ENCODE data around the gene RNF114.
A peak's percentile ranks its signal among the peaks of the same experiment; 100 is the strongest.

Gene RNF114

GRCh38 chr20:49904440-49905214, 31.6 kb upstream of the RNF114 start:
- DNase-seq, result no peak

GRCh38 chr20:49905415-49906091, 30.6 kb upstream of the RNF114 start:
- DNase-seq, result no peak

DNA sequence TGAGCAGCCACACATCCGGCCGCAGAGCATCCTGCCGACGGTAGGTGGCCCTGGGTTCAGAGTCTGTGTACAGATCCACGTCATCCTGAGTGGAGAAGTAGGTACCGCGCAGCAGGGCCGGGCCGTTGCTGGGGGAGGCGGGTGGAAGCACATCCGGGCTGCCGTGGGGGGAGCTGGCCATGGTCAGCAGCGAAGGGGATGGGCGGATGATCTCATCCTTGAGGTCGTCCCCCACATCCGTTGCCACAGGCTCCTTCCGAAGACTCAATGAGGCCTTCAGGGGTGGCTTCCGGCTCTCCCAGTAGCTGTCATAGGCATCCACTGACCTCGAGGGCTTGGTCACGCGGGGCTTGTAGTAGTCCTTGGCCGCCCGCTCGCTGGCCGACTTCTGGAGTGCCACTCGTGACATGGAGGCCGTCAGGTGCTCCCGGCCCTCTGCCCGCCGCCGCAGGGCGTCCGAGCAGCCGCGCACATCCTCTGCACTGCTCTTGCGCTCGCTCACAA, 30.0 kb upstream of the RNF114 start:
- DNase-seq, result no peak

DNA sequence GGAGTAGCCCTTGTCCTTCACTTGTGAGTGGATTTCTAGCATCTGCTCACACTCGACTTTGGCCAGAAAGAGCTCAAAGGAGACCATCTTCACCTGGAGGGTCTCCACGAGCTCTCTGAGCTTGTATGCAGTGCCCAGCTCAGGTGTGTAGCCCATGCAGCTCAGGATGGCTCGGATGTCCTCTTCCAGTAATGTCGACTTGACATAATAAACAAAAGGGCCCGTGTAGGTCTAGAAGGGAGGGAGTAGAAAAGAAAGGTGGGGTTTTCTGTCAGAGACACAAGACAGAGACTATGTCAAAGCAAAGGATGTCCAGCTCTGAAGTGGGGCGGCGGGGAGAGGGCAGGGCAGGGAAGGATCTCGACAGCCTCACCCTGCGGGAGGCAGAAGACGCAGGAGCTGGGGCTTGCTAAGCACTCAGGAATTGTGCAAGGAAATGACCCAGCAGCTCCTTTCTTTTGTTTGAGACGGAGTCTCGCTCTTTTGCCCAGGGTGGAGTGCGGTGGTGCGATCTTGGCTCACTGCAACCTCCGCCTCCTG, 29.5 kb upstream of the RNF114 start:
- no peak for DNase-seq

DNA sequence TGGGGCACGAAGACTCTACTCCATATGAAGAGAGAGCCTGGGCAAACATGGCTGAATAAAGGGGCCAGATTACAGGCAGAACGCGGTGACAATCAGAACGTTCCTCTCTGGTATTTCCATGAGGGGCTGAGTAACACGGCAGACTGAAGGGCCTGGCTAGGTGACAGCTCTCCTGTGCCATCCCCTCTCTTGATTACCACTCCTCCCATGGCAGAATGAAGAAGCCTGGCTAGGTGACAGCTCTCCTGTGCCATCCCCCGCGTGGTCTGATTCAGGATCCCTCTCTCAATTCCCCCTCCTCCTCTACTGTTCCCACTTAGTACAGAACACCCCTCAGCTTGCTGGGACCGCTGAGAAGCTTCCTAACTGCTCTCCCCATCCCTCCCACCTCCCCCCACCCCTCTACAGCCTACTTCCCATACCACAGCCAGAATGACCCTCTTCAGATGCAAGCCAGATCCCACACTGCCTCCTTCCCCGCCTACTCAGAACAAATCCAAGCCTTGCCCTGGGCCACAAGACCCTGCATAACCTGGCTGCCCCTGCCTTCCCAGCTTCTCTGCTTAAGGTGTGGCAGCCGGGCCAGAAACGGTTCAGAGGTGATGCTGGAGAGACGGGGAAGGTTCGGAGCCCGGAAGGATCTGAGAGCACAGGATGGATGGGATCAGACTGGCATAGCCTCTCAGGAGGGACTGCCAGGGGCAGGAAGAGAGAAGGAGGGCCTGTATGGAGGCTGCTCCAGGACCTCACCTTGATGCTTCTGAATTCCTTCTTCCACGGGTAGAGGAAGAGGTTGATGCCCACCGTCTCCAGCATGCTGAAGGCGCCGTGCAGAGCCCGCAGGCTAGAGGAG, 28.6 kb upstream of the RNF114 start:
- DNase-seq, result no peak

DNA sequence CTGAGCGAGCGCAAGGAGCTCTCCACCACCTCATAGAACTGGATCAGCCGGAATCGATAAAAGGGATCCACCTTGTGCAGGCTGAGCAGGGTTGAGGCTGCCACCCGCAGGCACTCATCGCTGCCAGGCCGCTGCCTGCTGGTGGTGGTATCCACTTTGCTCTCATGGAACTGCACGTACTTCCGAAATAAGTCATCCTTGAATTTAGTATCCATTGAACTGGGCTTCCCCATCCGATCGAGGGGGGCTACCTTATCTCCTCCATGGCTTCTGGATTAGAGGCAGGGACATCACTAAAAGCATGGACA, 28.0 kb upstream of the RNF114 start:
- DNase-seq, result no peak

DNA sequence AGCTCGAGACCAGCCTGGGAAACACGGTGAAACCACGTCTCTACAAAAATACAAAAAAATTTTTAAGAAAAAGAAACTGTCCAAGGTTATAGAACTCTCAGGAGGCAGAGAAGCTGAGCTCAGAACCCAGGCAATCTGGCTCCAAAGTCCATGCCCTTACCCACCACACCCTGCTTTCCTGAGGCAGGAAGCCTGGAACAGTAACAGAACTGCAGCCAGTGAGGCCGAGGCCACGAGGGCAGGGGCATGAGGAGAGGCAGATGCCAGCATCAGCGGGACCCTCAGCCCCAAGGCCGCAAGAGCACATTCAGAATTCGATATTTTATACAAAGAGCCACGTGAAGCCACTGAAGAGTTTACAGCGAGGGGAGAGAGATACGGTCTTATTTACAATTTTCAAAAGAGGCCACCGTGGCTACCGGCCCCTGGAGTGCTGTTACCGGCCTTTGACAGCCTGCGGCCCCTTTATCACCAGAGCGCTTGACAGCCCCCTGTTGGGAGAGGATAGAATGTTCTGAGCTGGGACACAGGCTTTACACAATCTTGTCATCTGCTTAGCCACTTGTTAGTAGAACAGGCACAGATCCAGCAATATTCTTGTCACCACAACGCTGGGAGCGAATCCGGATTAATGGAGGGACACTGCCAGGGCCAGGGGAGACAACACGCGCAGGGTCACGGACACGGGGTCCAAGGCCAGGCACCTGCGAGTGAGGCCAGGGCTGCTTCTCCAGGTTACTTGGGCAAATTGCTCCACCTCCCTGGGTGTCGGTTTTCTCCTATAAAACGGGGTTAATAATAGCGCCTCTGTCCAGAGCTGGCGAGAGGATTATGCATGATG, 26.5 kb upstream of the RNF114 start:
- no peak for DNase-seq

DNA sequence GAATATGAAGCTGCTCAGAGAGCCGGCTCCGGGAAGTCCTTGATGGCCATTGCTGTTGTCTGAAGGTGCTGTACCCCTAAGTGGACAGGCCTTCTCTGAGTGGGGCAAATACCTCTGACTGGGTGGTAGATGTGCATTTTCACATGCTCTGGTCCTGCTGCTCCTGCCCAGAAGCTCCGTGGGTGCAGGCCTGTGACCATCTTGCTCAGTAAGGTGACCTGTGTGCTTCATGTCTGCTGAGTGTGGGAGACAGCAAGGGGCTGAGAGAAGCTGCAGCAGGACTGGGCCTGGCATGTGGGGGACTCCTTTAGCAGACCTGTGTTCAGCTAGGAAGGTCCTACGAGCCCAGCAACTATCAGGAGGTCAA, 25.9 kb upstream of the RNF114 start:
- DNase-seq, result no peak

- no peak for DNase-seq
Observed at GRCh38 chr20:49913399-49914047, 22.7 kb upstream of the RNF114 start.

- no peak for DNase-seq
Observed at GRCh38 chr20:49914310-49915117, 21.7 kb upstream of the RNF114 start.

DNA sequence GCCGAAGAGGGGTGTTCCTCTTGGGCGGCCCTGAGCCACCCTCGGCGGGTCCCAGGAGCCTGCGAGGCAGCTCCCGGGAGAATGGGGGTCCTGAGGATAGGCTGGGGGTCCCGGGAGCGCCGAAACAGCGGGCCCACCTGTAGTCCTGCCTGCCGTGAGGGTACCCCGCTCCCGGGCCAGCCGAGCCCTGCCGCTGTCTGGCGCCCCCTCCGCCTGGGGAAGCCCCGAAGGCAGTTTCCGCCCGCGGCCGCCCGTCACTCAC, 21.1 kb upstream of the RNF114 start:
- no peak for DNase-seq

- DNase-seq, result peak; percentile 92 to 94
Observed at GRCh38 chr20:49915380-49916145, 20.6 kb upstream of the RNF114 start, which contains the start of gene SPATA2. Gene SPATA2 (minus strand): TSS chr20:49915529. CDS start chr20:49908490, 7,039 bp downstream.

DNA sequence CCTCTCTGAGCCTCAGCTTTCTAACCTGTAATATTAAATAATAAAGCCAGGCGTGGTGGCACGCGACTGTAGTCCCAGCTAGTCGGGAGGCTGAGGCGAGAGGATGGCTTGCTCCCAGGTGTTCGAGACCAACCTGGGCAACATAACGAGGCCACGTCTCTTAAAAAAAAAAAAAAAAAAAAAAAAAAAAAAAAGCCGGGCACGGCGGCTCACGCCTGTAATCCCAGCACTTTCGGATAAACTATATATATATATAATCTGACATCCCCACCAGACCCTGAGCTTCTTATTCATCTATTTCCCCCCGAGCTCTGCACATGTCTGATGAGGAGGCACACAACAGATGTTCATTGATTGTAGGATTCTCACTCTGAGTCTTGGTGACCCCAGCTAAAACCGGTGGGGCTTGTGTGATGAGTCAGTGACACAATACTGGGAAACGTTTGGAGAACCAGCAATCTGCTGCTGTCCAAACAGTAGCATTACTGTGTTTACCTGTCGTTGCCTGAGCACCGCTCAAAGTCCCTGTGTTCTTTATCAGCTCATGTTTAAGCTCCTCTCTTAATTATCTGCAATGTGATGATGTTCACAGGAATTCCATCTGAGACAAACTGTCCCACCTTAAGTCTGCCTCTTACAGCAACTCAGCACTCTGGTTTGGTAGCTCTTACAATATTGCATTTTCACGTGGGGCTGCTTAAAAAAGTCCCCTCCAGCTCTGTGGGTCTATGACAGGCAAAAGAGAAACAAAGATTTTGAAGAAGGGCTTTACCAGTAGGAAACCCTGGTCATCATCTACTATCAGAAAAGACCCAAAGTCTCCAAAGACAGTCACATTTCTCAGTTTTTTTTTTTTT, 19.8 kb upstream of the RNF114 start:
- no peak for DNase-seq

- no peak for DNase-seq
Observed at GRCh38 chr20:49918446-49918845, 17.8 kb upstream of the RNF114 start.

- DNase-seq, result no peak
Observed at GRCh38 chr20:49919009-49919408, 17.2 kb upstream of the RNF114 start.

DNA sequence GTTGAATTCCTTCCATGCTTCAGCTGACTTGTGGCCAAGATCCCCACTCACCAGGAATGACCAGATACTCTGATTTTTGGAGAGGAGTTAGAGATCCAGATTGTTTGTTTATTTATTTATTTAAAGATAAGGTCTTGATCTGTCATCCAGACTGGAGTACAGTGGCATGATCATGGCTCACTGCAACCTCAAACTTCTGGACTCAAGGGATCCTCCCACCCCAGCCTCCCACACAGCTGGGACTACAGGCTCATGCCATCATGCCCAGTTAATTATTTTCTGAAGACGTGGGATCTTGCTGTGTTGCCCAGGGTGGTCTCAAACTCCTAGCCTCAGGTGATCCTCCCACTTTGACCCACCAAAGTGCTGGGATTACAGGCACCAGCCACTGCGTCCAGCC, 16.7 kb upstream of the RNF114 start:
- DNase-seq, result no peak

- no peak for DNase-seq
Observed at GRCh38 chr20:49924247-49924646, 11.9 kb upstream of the RNF114 start.

DNA sequence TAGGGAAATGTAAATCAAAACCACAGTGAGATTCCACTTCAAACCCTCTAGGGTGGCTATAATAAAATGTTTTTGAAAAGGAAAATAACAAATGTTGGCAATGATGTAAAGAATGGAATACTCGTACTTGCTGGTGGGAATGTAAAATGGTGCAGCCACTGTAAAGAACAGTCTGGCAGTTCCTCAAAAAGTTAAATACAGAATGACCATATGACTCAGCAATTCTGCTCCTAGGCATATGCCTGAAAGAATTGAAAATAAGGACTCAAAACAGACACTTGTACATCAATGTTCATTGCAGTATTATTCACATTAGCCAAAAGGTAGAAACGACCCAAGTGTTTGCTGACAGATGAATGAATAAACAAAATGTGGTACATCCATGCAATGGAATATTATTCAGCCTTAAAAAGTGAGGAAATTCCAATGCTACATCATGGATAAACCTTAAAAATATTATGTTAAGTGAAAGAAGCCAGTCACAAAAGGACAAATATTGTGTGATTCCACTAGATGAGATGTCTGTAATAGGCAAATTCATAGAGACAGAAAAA, 10.2 kb upstream of the RNF114 start:
- no peak for DNase-seq

Data from stimulated activated CD4-positive, alpha-beta T cell treated with anti-CD3 and anti-CD28 coated beads, Interleukin-2, amount 100 ng/mL, for 48 hours (primary cell).